ENCODE data around the gene DOK4.

The DOK4 gene

GRCh38 chr16:57473906-57474305 lies 12.4 kb downstream of the DOK4 start:
- Histone ChIP-seq H3K4me3 (ENCODE audit: low read length) (no peak overlapping the region), H3K27me3 (ENCODE audit: insufficient read depth, low read length) (peaks cover 5% of the 10 kb centered on the region; the same call in 1 of the 2 replicates), H3K9ac (ENCODE audit: low read depth, low read length) (no peak overlapping the region), H3K27ac (ENCODE audit: low read depth, low read length) (no peak overlapping the region), H3K4me1 (ENCODE audit: insufficient read depth, low read length) (peaks cover 47% of the 10 kb centered on the region), H3K36me3 (ENCODE audit: insufficient read depth, low read length) (peaks cover 49% of the 10 kb centered on the region), H3K9me3 (ENCODE audit: insufficient read depth, low read depth, low read length) (no peaks in the 10 kb centered on the region)
- WGBS, result 97% methylated on average over 8 of the region's 8 CpGs

DNA sequence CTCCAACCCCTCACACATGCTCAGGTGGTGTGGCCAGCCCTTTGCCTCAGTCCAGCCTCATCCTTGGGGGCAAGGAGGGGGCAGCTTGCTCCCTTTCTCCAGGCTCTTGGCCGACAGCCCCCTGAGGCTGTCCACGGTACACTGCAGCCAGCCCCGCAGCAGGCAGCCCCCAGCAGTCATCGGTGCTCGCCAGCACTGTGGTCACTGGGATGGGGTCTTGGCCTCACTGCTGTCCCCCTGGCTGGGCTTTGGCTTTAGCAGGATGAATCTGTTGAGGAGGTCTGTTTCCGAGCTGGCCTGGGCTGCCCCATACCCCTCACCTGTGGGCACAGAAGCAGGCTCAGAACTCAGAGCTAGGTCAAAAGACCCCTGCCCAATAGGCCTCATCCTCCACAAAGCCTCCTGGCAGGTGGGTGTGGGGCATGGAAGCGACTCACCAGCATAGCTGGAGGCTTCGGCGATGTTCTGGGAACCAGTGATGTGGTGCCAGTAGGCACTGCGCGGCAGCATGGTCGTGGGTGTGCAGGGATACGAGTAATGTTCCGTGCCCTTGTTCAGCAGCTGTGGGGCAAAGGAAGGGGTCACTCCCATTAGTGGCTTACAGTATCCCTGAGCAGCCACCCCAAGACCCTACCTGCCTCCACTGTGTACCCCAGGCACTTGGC lies 13.0 kb downstream of the DOK4 start:
- no peak overlapping the region for H3K9ac ChIP-seq (ENCODE audit: low read depth, low read length)
- H3K27me3 ChIP-seq (ENCODE audit: insufficient read depth, low read length), result no peaks in the 10 kb centered on the region
- H3K9me3 ChIP-seq (ENCODE audit: insufficient read depth, low read depth, low read length), result no peaks in the 10 kb centered on the region
- H3K4me1 ChIP-seq (ENCODE audit: insufficient read depth, low read length), result peaks cover 45% of the 10 kb centered on the region
- peaks cover 55% of the 10 kb centered on the region for H3K36me3 ChIP-seq (ENCODE audit: insufficient read depth, low read length)
- WGBS, result 94% methylated on average over 14 of the region's 14 CpGs
- no peak overlapping the region for H3K27ac ChIP-seq (ENCODE audit: low read depth, low read length)
- H3K4me3 ChIP-seq (ENCODE audit: low read length), result no peak overlapping the region

- Histone ChIP-seq H3K36me3 (ENCODE audit: insufficient read depth, low read length) (peaks cover 61% of the 10 kb centered on the region), H3K9ac (ENCODE audit: low read depth, low read length) (peak overlapping the region; percentile 26; the same call in 1 of the 2 replicates)
These were observed 13.6 kb downstream of the DOK4 start for GRCh38 chr16:57472665-57473060.

DNA sequence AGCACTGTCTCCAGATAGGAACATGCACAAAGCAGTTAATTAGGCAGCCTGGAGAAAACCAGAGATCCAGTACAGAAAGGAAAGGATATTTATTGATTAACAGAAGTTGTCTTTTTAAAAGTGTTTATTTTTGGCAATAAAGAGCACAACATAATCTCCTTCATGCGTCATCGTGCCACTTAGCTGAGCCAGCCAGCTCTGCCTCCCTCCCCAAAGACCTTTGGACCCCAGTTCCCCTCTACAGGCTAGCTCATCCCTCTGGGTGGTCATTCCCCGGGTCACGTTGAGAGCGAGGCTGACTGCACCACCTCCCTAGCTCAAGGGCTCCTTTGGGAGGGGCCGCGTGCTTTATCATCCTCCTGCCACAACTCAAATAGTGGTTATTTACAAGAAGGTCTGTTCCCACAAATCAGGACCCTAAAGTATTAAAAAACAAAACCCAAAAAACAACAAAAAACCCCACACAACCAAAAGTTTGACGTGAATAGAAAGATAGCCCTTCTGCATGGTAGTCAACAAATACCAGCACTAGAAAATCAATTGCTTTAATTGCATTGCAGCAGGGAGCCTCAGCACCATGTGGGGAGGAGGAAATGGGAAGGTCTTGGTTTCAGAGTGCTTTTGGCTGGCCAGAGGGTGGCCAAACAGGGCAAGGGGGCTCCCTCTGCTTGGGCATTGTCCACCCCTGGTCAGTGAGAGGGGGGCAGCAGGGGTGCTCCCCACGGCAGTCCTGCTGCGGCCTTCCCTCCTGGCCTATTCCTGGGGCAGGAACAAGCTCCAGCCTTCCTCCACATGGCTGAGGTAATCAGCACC lies 14.2 kb downstream of the DOK4 start:
- peak overlapping the region; percentile 26; the same call in 1 of the 2 replicates for H3K9ac ChIP-seq (ENCODE audit: low read depth, low read length)
- H3K4me1 ChIP-seq (ENCODE audit: insufficient read depth, low read length), result peaks cover 35% of the 10 kb centered on the region
- peaks cover 68% of the 10 kb centered on the region for H3K36me3 ChIP-seq (ENCODE audit: insufficient read depth, low read length)
- peak overlapping the region; percentile 30 for H3K27ac ChIP-seq (ENCODE audit: low read depth, low read length)
- H3K9me3 ChIP-seq (ENCODE audit: insufficient read depth, low read depth, low read length), result no peaks in the 10 kb centered on the region
- no peaks in the 10 kb centered on the region for H3K27me3 ChIP-seq (ENCODE audit: insufficient read depth, low read length)
- 37% methylated on average over 10 of the region's 10 CpGs for WGBS
- H3K4me3 ChIP-seq (ENCODE audit: low read length), result no peak overlapping the region

More at GRCh38 chr16:57472665-57473060, 13.6 kb downstream of the DOK4 start:
- Histone ChIP-seq H3K4me3 (ENCODE audit: low read length) (no peak overlapping the region), H3K27ac (ENCODE audit: low read depth, low read length) (peak overlapping the region; percentile 30), H3K4me1 (ENCODE audit: insufficient read depth, low read length) (peaks cover 41% of the 10 kb centered on the region), H3K9me3 (ENCODE audit: insufficient read depth, low read depth, low read length) (no peaks in the 10 kb centered on the region), H3K27me3 (ENCODE audit: insufficient read depth, low read length) (no peaks in the 10 kb centered on the region)
- 60% methylated on average over 4 of the region's 4 CpGs for WGBS

GRCh38 chr16:57471209-57471608 lies 15.1 kb downstream of the DOK4 start:
- H3K36me3 ChIP-seq (ENCODE audit: insufficient read depth, low read length), result peaks cover 75% of the 10 kb centered on the region
- H3K4me3 ChIP-seq (ENCODE audit: low read length), result no peak overlapping the region
- H3K4me1 ChIP-seq (ENCODE audit: insufficient read depth, low read length), result peaks cover 28% of the 10 kb centered on the region
- WGBS, result 95% methylated on average over 1 of the region's 1 CpG
- no peaks in the 10 kb centered on the region for H3K27me3 ChIP-seq (ENCODE audit: insufficient read depth, low read length)
- no peaks in the 10 kb centered on the region for H3K9me3 ChIP-seq (ENCODE audit: insufficient read depth, low read depth, low read length)
- no peak overlapping the region for H3K9ac ChIP-seq (ENCODE audit: low read depth, low read length)
- H3K27ac ChIP-seq (ENCODE audit: low read depth, low read length), result no peak overlapping the region

GRCh38 chr16:57470711-57471110 lies 15.6 kb downstream of the DOK4 start:
- no peak overlapping the region for H3K4me3 ChIP-seq (ENCODE audit: low read length)
- no peaks in the 10 kb centered on the region for H3K9me3 ChIP-seq (ENCODE audit: insufficient read depth, low read depth, low read length)
- H3K36me3 ChIP-seq (ENCODE audit: insufficient read depth, low read length), result peaks cover 80% of the 10 kb centered on the region
- H3K27ac ChIP-seq (ENCODE audit: low read depth, low read length), result no peak overlapping the region
- H3K27me3 ChIP-seq (ENCODE audit: insufficient read depth, low read length), result no peaks in the 10 kb centered on the region
- 93% methylated on average over 6 of the region's 6 CpGs for WGBS
- peaks cover 25% of the 10 kb centered on the region for H3K4me1 ChIP-seq (ENCODE audit: insufficient read depth, low read length)
- no peak overlapping the region for H3K9ac ChIP-seq (ENCODE audit: low read depth, low read length)

DNA sequence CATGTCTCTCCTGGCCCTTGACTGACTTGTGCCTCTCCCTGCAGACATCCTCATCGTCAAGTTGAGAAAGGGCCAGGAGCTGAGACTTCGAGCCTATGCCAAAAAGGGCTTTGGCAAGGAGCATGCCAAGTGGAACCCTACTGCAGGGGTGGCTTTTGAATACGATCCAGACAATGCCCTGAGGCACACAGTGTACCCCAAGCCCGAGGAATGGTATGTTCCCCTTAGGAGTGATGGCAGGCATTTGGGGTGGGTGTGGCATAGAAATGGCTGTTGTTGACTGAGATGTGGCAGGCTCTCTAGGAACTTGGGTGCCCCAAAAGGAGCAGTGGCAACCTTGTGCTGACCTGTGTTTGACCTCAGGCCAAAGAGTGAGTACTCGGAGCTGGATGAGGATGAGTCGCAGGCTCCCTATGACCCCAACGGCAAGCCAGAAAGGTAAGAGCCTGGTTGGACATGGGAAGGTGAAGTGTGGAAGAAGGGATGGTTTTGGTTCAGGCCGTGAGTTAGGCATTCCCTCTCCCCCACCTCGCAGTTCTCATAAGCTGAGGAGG lies 16.3 kb downstream of the DOK4 start:
- Histone ChIP-seq H3K27ac (ENCODE audit: low read depth, low read length) (no peak overlapping the region), H3K36me3 (ENCODE audit: insufficient read depth, low read length) (peaks cover 87% of the 10 kb centered on the region), H3K4me1 (ENCODE audit: insufficient read depth, low read length) (peaks cover 21% of the 10 kb centered on the region), H3K9me3 (ENCODE audit: insufficient read depth, low read depth, low read length) (no peaks in the 10 kb centered on the region), H3K9ac (ENCODE audit: low read depth, low read length) (no peak overlapping the region), H3K27me3 (ENCODE audit: insufficient read depth, low read length) (no peaks in the 10 kb centered on the region), H3K4me3 (ENCODE audit: low read length) (no peak overlapping the region)
- 93% methylated on average over 9 of the region's 9 CpGs for WGBS

- Histone ChIP-seq H3K4me1 (ENCODE audit: insufficient read depth, low read length) (peaks cover 21% of the 10 kb centered on the region), H3K27me3 (ENCODE audit: insufficient read depth, low read length) (no peaks in the 10 kb centered on the region), H3K4me3 (ENCODE audit: low read length) (no peak overlapping the region), H3K27ac (ENCODE audit: low read depth, low read length) (no peak overlapping the region), H3K9ac (ENCODE audit: low read depth, low read length) (no peak overlapping the region), H3K9me3 (ENCODE audit: insufficient read depth, low read depth, low read length) (no peaks in the 10 kb centered on the region), H3K36me3 (ENCODE audit: insufficient read depth, low read length) (peaks cover 91% of the 10 kb centered on the region)
- 97% methylated on average over 11 of the region's 11 CpGs for WGBS
These were observed 17.2 kb downstream of the DOK4 start for GRCh38 chr16:57469046-57469445.

- no peaks in the 10 kb centered on the region for H3K9me3 ChIP-seq (ENCODE audit: insufficient read depth, low read depth, low read length)
- H3K27ac ChIP-seq (ENCODE audit: low read depth, low read length), result no peak overlapping the region
- no peak overlapping the region for H3K4me3 ChIP-seq (ENCODE audit: low read length)
- 90% methylated on average over 2 of the region's 2 CpGs for WGBS
- no peaks in the 10 kb centered on the region for H3K27me3 ChIP-seq (ENCODE audit: insufficient read depth, low read length)
- H3K9ac ChIP-seq (ENCODE audit: low read depth, low read length), result no peak overlapping the region
- peaks cover 90% of the 10 kb centered on the region for H3K36me3 ChIP-seq (ENCODE audit: insufficient read depth, low read length)
- H3K4me1 ChIP-seq (ENCODE audit: insufficient read depth, low read length), result peaks cover 23% of the 10 kb centered on the region
These were observed 17.9 kb downstream of the DOK4 start for GRCh38 chr16:57468346-57468745.

- WGBS, result no CpG with 5 or more reads among the region's 2 CpGs
- Histone ChIP-seq H3K4me1 (ENCODE audit: insufficient read depth, low read length) (0 out of 2 replicates have a peak, but pooled peaks cover 3% of the 10 kb centered on the region), H3K4me3 (ENCODE audit: low read length) (no peak overlapping the region), H3K27ac (ENCODE audit: low read depth, low read length) (no peak overlapping the region), H3K36me3 (ENCODE audit: insufficient read depth, low read length) (peaks cover 74% of the 10 kb centered on the region), H3K9ac (ENCODE audit: low read depth, low read length) (no peak overlapping the region), H3K9me3 (ENCODE audit: insufficient read depth, low read depth, low read length) (no peaks in the 10 kb centered on the region), H3K27me3 (ENCODE audit: insufficient read depth, low read length) (no peaks in the 10 kb centered on the region)
These were observed 21.8 kb downstream of the DOK4 start for GRCh38 chr16:57464523-57464922.

DNA sequence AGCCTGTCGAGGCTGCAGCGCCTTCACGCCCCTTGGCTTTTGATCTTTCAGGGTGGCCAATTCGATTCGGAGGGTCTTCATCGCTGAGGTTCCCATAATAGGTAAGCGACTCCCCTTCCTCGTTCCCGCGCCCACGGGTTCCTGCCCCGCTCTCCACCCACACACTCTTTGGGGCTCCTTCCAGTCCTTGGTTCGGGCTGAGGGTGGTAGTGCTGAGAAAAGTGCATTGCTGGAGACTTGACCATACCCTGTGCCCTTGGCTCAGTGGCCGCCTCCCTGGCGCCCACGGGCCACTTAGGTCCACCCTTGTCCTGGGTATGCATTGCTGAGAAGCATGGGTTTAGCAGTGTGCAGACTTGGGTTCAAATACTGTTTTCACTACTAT lies 23.3 kb downstream of the DOK4 start:
- 0 out of 2 replicates have a peak, but pooled peaks cover 3% of the 10 kb centered on the region for H3K4me1 ChIP-seq (ENCODE audit: insufficient read depth, low read length)
- H3K27me3 ChIP-seq (ENCODE audit: insufficient read depth, low read length), result no peaks in the 10 kb centered on the region
- 0 out of 2 replicates have a peak overlapping the region, but pooled peaks have one; percentile 36 for H3K27ac ChIP-seq (ENCODE audit: low read depth, low read length)
- 2% methylated on average over 16 of the region's 16 CpGs for WGBS
- H3K4me3 ChIP-seq (ENCODE audit: low read length), result peak overlapping the region; percentile 83
- H3K9me3 ChIP-seq (ENCODE audit: insufficient read depth, low read depth, low read length), result no peaks in the 10 kb centered on the region
- peaks cover 74% of the 10 kb centered on the region for H3K36me3 ChIP-seq (ENCODE audit: insufficient read depth, low read length)
- H3K9ac ChIP-seq (ENCODE audit: low read depth, low read length), result peak overlapping the region; percentile 67
